Hematopoietic multipotent progenitor cell treated with erythropoietin and hydrocortisone succinate and interleukin-3 and kit ligand, for 17 days (in vitro differentiated cells): Measurements from ENCODE around the gene MTA1.

Experiments
- DNase-seq: peaks from one replicate; pipeline ENCODE4 v3.0.0-alpha.2; 2015; ENCODE audit warnings: low spot score

The MTA1 gene

DNA sequence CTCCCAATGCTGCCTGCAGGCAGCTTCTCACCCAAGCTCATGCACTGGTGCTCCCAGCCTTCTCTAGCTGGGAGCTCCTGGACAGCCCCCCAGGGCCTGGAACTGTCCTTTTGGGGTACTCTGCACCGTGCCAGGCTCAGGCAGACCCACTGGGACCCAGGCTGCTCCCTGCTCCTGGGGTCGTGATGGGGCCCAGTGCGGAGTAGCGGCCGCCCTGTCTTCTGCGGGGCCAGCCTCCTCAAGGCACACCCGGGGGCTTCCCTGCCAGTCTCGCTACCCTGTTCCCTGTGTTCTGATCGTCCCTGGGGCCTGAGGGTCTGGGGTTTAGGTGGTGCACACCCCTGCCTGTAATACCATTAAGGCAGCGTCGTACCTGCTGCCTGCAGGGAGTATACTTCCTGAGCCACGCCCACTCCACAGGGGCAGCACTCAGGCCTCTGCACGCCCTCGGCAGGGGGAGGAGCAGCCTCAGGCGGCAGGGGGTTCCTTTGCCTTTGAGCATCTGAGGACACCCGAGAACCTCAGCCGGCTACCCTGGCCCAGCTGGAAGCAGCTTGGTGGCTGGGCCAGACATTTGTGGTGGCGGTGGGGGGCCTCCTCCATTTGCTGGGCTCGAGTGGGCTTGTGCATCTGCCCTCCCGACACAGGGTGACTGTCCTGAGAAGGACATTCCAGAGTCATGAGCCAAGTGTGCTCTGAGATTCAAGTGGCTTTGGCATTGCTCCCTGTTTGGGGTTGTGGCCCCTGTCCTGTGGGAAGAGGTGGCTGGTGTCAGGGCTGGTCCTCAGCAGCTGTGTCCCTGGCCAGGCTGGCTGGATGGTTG is 45.8 kb downstream of the MTA1 start:
- DNase-seq, result no peak

DNA sequence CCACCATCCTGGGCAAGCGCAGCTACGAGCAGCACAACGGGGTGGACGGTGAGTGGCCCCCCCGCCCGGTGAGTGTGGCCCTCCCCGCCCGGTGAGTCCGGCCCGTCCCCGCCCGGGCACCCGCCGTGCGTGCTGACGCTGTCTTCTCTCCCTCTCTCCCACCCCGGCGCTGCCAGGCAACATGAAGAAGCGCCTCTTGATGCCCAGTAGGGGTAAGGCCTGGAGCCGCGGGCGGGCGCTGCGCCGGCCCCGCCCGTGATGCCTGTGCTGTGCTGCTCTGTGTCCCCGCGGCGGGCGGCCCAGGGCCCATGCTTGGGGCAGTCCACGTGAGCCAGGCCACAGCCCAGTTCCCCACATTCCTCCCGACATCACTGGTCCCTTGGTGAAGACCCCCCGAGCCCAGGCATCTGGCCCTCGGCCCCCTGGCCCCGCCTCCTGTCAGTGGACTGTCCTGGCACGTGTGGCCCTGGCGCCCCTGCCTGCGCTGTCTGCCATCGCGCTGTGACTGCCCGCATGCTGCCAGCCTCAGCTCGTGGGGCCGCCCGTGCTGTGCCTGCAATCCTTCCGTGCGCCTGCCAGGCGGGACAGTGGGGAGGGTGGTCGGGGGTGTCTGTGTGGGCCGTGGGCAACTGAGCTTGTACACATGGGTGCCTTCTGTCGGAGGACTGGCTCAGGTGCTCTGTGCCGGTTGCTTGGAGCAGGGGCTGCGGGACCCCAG is 47.1 kb downstream of the MTA1 start:
- DNase-seq, result no peak

DNA sequence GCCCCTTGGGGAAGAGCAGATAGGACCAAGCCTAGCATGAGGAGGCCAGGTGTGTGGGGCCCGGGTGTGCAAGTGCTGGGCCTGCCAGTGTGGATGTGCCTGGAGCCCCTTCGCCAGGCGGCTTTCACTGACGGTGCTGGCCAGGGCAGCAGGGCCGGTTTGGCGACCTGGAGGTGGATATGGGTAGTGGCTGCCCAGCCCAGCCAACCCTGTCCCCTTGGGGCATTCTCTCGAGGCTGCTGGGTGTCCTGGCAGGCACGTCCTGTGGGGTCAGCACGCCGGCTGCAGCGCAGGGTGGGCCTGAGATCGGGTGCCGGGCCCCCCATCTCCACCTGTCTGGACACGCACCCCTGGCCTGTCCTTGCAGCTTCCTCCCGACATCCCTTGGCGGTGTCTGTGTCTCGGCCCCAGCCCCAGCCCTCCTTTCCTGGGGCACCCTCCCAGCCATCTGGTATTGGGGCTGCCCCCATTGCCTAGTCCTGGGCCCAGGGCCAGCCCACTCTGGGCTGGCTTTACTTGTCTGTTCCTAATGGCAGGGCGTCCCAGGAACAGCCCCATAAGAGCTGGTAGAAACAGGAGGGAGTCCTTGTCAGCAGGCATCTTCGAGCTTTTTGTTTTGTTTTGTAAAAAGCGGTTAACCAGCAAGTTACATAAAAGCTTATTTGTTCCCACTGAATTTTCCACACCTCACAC is 47.8 kb downstream of the MTA1 start:
- DNase-seq, result no peak

DNA sequence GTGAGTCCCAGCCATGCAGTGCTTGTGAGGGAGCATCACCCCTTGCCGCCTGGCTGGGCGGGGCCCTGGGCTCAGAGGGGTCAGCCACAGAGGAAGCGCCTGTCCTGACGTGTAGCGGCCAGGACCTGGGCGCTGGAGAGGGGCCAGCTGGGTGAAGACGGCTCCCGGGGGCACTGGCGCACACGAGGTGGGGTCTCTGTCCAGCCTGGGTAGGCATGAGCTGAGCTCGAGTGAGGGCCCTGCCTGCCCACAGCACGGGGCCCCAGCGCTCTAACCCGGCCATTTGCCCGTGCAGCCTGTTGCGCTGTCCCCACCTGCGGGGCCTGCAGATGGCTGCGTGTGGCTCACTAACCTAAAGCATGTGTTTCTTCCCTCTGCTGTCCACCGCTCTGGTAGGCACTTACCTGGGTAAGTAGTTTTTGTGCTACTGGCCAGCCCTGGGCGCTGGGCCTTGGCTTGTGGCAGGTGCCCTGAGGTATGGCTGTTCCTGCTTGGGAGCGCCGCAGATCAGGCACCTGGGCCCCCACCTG is 48.4 kb downstream of the MTA1 start:
- DNase-seq, result no peak

DNA sequence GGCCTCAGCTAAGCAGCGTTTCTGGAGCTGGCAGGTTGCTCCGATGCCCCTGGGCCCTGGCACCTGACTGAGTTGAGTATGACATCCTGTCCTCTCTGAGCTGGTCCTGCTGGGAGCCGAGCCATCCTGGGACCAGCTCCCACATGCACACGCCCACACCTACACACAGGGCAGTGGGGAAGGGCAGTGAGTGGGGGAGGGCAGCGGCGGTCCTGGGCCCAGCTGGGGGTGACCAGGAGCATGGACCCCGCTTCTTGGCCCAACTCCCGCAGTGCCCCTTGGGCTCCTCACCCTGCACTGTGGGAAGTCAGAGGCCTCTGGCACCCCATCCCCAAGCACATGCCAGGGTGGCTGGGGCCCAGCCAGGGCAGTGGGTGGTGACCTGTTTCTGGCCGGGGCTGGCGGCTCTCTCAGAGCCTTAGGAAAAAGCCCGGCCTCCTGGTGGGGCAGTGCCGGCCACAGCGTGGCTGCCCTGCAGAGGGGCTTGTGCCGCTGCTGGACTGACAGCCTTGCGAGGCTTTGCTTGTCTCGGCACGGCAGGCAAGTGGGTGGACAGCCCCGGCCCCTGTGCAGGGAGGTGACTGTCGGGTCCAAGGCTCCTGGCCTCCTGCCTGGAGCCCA is 49.1 kb downstream of the MTA1 start:
- no peak for DNase-seq

DNA sequence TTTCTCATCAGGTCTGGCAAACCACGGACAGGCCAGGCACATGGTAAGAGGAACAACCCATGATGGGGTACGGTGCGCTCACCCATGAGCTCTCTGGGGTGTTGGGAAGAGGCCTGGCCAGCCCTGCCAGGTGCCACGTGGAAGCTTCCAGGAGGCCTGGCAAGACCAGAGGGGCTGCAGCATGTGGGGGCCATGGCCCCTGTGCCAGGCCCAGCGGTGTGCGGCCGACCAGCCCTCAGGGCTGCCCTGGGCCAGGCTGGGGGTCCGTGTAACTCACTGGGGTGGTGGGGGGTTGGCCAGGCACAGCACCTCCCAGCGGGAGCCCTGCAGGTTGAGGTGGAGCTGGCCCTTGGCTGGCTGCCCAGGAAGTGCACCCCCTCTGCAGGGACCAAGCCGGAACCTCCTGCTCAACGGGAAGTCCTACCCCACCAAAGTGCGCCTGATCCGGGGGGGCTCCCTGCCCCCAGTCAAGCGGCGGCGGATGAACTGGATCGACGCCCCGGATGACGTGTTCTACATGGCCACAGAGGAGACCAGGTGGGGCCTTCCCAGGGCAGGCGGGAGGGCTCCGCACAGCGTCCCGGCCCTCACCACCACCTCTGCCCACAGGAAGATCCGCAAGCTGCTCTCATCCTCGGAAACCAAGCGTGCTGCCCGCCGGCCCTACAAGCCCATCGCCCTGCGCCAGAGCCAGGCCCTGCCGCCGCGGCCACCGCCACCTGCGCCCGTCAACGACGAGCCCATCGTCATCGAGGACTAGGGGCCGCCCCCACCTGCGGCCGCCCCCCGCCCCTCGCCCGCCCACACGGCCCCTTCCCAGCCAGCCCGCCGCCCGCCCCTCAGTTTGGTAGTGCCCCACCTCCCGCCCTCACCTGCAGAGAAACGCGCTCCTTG is 50.1 kb downstream of the MTA1 start:
- no peak for DNase-seq

DNA sequence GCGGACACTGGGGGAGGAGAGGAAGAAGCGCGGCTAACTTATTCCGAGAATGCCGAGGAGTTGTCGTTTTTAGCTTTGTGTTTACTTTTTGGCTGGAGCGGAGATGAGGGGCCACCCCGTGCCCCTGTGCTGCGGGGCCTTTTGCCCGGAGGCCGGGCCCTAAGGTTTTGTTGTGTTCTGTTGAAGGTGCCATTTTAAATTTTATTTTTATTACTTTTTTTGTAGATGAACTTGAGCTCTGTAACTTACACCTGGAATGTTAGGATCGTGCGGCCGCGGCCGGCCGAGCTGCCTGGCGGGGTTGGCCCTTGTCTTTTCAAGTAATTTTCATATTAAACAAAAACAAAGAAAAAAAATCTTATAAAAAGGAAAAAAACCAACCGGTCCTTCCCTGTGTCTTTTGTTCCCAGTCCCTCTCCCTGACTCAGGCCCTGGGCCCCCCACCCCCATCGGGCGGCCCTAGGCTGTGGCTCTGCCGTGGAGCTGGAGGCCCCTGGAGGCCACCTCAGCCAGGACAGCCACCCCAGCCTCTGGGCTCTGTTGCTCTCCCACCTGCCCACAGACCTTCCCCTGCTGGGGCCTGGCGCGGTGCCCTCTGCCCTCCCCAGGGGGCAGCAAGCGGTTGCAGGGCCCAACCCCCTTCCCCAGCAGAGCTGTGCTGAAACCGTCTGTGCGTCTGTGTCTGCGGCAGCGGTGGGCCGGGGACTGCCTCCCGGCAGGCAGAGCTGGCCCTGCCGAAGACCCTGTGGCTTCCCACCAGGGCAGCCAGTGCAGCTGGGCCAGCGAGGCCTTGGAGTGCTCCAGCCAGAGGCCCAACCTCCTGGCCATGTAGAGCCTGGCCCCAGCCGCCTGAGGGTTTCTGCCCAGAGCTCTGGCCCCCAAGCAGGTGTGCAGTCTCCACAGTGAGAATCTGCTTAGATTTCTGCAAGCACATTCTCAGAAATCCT is 51.0 kb downstream of the MTA1 start:
- DNase-seq, result no peak

DNA sequence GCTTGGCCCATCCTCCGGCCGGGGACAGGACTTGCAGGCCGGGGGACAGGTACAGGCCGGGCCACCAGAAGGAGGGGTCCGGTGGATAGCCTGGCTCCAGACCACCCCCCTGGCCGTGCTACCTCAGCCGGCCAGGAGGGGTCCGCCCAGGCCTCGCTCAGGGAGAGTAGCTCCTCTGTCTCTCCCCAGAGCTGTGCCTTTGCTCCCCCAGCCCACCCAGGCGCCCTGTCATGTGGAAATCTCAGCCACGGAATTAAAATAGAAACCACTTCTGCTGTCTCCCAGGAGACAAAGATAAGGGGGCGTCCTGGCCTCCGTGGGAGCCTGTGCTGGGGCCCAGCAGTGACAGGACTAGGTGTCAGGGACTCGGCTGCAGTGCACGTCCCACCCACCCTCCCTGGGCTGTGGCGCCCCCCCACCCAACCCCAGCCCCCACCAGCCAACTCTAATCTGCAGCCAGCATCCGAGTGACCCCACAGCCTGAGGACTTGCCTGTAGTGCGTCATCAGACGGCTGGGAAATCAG is 51.7 kb downstream of the MTA1 start:
- DNase-seq, result no peak

DNA sequence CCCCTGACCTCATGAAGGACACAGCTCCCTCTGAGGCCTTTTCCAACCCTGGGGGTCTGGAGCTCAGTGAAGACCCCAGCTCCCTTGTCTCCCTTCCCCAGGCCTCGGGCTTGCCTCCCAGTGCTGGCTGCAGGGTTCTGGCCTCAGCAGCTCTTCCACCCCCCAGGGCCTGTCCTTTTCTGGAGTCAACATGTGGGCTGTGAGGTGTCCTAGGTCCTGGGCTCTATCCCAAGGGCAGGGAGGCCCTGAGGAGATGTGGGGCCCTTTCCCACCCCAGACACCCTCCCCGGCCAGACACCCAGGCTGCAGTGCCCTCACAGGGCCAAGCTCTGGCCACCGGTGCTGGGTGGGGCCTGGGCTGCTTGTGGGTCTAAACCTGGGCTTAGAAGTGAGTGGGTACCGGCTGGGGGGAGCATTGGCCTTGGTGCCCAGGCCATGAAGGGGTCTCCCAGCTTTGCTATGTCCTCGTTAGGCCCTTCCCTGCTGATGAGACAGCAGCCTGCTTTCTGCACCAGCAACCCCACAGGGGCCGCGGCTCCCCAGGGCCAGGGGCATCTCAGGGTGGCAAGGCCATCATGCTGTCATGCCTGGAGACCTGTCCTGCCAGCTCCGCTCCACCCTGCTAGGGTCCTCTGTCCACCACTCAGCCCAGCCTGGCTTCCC is 52.3 kb downstream of the MTA1 start:
- no peak for DNase-seq

DNA sequence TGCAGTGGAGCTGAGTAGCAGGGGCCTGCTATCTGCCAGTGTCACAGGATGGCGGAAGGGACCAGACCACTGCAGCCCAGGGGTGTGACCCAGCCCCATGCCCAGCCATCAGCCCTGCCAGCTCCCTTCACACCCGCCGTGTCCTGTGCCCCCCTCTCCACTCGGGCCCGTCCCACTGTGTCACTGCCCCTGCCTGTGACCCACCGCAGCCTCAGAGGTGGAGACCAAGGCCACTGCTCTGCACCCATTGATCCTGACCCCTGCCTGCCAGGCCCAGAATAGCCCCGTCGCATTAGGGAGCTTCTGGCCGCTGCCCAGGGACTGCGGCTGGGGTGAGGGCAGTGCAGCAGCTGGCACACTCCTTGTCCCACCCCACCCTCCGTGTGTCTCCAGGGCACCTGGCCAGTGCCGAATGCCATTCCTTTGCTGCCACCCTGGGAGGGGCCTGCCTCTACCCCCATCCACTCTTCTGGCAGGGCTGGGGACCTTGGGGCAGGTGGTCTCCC is 52.9 kb downstream of the MTA1 start:
- no peak for DNase-seq

DNA sequence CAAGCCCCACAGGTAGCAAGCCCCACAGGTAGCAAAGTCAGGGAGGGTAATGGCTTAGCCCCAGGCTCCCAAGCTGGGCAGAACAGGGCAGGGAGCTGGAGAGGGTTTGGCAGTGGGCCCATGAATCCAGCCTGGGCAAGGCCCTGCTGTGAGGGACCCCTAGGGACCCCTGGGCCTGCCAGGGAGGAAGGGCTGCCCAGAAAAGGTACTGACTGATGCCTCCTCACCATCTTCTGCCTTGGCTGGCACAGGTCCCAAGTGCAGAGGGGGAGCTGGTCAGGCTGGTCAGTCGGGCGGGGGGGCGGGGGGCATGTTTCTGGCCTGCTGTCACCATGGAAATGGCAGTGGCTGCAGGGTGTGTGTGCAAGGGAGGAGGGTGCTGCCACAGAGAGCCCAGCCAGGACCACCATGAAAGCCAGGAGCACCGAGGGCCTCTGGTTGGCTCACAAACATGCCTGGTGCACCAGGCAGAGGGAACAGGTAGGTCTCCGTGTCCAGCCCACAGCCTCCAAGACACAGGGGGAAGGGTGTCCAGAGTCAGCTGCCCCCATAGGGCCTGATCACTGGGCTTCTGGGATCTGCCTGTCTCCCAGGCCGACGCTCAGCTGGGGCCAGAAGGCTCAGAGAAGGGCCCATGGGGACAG is 53.5 kb downstream of the MTA1 start:
- no peak for DNase-seq

DNA sequence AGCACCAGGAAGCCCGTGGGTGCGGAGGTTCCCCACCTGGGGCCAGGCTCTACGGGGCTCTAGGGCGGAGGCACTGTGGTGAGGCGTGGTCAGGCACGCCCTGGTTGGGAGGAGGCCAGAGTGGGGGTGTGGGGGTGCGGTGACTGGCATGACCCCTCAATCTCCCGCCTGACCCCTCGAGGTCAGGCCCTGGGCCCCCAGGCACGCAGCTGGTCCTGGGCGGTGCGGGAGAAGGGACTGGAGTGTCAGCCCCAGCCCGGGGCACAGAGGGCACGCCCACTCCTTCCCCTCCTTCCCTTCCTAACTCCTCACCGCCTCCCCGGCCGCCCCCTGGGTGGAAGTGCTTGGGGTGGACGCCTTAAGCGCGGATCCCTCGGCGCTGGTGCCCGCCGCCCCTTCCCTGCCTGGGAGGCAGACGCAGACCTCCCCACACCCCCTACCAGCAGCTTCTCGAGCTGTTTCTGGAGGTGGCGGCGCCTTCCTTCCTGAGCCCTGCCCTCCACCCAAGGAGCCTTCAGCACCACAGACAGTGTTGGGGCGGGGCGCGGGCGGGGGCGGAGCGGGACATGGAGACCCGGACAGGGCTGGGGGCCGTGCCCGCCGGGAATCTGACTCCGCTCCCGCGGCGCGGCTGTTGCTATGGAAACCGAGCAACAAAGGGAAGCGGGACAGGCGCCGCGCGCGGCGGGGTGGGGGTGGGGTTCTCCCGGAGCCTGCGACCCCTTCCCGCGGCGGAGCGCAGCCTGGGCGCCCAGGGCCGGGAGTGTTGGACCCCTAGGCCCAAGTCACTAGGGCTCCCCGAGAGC is 54.3 kb downstream of the MTA1 start:
- DNase-seq, result peak; percentile 67

DNA sequence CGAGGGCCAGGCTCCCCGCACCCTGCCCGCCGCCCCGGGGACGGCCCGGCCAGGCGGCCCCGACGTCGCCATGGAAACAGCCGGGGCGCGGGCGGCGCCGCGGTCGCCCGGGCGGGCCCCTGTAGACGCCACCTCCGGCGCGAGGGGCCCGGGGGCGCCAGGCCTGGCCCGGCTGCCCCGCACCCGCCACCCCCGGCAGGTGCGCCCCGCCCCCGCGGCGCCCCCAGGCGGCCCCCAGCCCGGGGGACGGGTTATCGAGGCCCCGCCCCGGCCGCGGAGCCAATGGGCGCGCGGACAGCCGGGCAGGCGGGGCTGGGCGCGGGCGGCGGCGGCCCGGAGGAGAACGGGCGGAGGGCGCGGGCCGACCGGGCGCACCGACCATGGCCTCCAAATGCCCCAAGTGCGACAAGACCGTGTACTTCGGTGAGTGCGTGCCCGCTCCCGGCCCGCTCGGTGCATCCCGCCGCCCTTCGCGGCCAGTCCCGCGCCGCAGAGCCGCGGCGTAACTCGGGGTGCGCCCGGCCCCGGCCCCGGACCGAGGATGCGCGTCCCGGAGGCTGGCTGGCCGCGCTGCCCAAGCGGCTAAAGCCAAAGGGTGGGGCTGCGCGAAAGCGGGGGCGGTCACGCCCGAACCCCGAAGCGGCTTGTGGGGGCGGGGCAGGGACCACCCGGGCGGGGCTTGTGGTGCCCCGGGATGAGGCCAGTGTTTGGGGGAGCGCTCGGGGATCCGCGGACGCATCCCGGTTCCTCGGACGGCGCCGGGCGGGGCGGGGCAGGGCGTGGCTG is 55.0 kb downstream of the MTA1 start, which contains the start of gene CRIP2:
Gene CRIP2 (plus strand): TSS at position 339 of the 786 bp plus-strand sequence. CDS start 42 bp downstream, at position 381.
- DNase-seq, result peak; percentile 51

DNA sequence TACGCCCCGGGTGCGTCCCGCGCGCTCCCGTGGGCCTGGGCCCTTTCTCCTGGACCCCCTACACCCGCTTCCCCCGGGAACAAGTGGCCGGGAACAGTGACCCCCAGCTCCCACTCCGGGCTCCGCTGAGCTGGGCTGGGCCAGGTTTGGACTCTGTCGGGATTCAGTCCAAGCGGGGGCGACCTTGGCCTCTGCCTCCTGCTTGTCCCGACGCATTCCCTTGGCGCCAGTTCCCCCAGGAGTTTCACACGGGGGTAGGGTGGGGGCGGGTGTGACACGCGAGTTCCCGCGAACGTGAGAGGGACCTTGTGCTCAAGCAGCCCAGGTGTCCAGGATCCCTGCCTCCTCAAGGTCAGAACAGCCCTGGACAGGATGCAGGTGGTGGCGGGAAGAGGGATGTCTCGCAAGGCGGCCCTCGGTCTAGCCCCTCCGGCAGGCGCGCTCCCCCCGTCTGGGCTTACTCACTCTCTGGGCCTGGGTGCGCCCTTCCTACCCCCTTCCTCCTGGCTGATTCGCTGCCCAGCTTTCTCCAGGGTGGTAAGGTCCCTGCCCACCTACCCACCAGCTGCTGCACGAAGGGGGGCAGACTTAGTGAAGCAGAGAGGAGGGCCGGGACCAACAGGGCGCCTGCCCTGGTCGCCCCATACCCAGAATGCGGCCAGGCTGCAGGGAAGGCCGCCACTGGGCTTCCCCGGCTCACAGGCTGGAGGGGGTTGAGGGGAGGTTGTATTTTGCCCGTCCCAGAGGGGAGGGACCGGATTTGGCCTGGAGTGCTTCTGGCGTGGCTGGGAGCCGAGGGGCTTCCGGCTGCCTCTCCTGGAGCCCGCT is 55.9 kb downstream of the MTA1 start:
- no peak for DNase-seq

DNA sequence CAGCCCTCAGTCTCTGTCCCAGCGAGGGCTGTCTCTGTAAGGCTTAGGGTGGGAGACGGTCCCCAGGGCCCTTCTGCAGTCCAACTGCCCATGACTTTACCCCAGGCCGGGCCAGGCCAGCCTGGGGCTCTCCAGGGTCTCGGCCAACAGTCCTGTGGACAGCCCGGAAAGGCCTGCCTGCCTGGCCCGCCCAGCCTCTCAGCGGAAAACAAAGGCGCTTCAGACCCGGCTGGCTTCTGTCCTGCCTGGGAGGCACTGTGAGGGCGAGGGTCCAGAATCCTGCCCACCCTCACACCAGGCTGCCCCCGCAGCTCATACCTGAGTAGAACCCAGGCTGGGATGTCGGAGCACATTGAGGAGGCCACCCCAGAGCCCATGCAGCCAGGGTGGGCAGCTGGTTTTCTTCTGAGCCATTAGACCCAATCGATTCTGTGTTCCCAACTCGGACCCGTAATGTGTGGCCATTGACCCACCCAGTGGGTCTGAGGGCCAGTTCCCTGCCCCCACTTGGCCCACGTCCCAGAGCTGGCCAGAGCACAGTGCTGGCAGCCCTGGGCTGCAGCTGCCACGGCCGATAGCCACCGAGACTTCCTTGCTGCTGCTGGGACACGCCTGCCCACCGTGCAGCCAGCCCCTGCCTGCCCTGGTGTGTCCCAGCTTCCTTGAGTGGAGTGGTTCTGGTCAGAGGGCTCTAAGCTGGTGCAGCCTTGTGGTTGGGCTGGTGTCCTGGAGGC is 56.6 kb downstream of the MTA1 start:
- DNase-seq, result no peak
